Small intestine (tissue), 7 donors: ENCODE measurements around the gene ELP2. TPM values are rescaled to one million over a fixed set of nuclear protein-coding genes. Genes with fewer than 3 reads are reported as not detected.

Source experiments
- DNase-seq, 2 donors: peaks; one replicate each; pipeline versions ENCODE4 v3.0.0 to v3.0.0-alpha.2; 2013
- FAIRE-seq: peaks from 2 replicates; lab custom pipeline; 2012; peaks lifted over from hg19 to GRCh38; lab: Jason Lieb, UNC
- H3K27ac ChIP-seq, 3 donors: one replicate each; pipeline ENCODE4 v1.5.1; 2013; ENCODE audit warnings: low read length in 2 of 3, mild to moderate bottlenecking in 2 of 3, control low read depth in 1 of 3, inconsistent platforms in 1 of 3, low read depth in 1 of 3, moderate library complexity in 1 of 3
- H3K27me3 ChIP-seq, 3 donors: one replicate each; pipeline ENCODE4 v1.6.1; 2013; ENCODE audit warnings: low read length in 3 of 3, inconsistent platforms in 1 of 3; ENCODE audit not compliant: control insufficient read depth in 3 of 3, insufficient read depth in 3 of 3
- H3K36me3 ChIP-seq, 3 donors: one replicate each; pipeline ENCODE4 v1.6.1; 2013; ENCODE audit warnings: low read length in 3 of 3, inconsistent platforms in 1 of 3, low read depth in 1 of 3, mild to moderate bottlenecking in 1 of 3, moderate library complexity in 1 of 3; ENCODE audit not compliant: control insufficient read depth in 3 of 3, insufficient read depth in 2 of 3
- H3K4me1 ChIP-seq, 3 donors: one replicate each; pipeline ENCODE4 v1.6.1; 2013; ENCODE audit warnings: low read length in 2 of 3, inconsistent platforms in 1 of 3, low read depth in 1 of 3, mild to moderate bottlenecking in 1 of 3, moderate library complexity in 1 of 3; ENCODE audit not compliant: control insufficient read depth in 3 of 3, insufficient read depth in 2 of 3
- H3K4me3 ChIP-seq, 3 donors: one replicate each; pipeline ENCODE4 v1.5.1; 2013; ENCODE audit warnings: low read length in 3 of 3, control low read depth in 1 of 3, inconsistent platforms in 1 of 3, low read depth in 1 of 3, mild to moderate bottlenecking in 1 of 3, moderate library complexity in 1 of 3
- H3K9me3 ChIP-seq, 2 donors: one replicate each; pipeline ENCODE4 v1.6.1; 2013; ENCODE audit warnings: low read depth in 1 of 2, low read length in 1 of 2; ENCODE audit not compliant: control insufficient read depth in 2 of 2, insufficient read depth in 1 of 2
- WGBS, 3 donors: extraction: QIAGEN DNeasy Blood & Tissue Kit; methylation state at CpG; one replicate each; pipeline ENCODE4 v1.1.7; 2013; 5-methylcytosine and 5-hydroxymethylcytosine counted together
- polyA plus RNA-seq, 4 donors: library from polyadenylated mRNA; stranded (reverse) in 3 of 4; unstranded in 1 of 4; fragments of 200-250 nt in 3 of 4; fragments of 120-200 nt in 1 of 4; gene quantifications; one replicate each; pipeline versions ENCODE4 v1.2.1 to v1.2.3, GENCODE V29; 2013
- donor health status: healthy with polysubstance abuse.
- donor health status: control.
- donor health status: control.
- donor health status: Bipolar disorder and iron deficiency.
- donor health status: healthy.

ELP2 gene
- polyA plus RNA-seq, 4 donors = 30.2 to 93.4 (median 31.7) TPM

GRCh38 chr18:36183033-36183432 is 53.3 kb downstream of the ELP2 start:
- H3K36me3 ChIP-seq = peaks cover 0 to under 1% (median 0%) of the 10 kb centered on the region in 3 donors
- H3K4me1 ChIP-seq = peaks cover 0 to 5% (median 0%) of the 10 kb centered on the region in 3 donors
- no peaks in the 10 kb centered on the region for H3K9me3 ChIP-seq
- H3K27ac ChIP-seq = no peak overlapping the region
- no peak for DNase-seq
- WGBS, 3 donors = 88 to 94% (median 92%) methylated on average over 6 of the region's 6 CpGs
- peaks cover 0 to 11% (median 0%) of the 10 kb centered on the region in 3 donors for H3K27me3 ChIP-seq
- no peak overlapping the region for H3K4me3 ChIP-seq
- FAIRE-seq = no peak

GRCh38 chr18:36183987-36184386 is 54.3 kb downstream of the ELP2 start:
- Histone ChIP-seq H3K27me3 (peaks cover 0 to 19% (median 0%) of the 10 kb centered on the region in 3 donors), H3K27ac (no peak overlapping the region), H3K36me3 (no peaks in the 10 kb centered on the region), H3K9me3 (no peaks in the 10 kb centered on the region), H3K4me1 (peaks cover 0 to 5% (median 0%) of the 10 kb centered on the region in 3 donors), H3K4me3 (no peak overlapping the region)
- WGBS, 3 donors = 82 to 89% (median 84%) methylated on average over 2 of the region's 2 CpGs
- no peak for FAIRE-seq
- DNase-seq = no peak

- 84 to 98% (median 88%) methylated on average over 3 of the region's 3 CpGs for WGBS, 3 donors
- peaks cover 0 to 9% (median 0%) of the 10 kb centered on the region in 3 donors for H3K4me1 ChIP-seq
- FAIRE-seq = no peak
- no peak overlapping the region for H3K27ac ChIP-seq
- no peaks in the 10 kb centered on the region for H3K9me3 ChIP-seq
- DNase-seq = no peak
- H3K27me3 ChIP-seq = peaks cover 0 to 19% (median 0%) of the 10 kb centered on the region in 3 donors
- H3K4me3 ChIP-seq = no peak overlapping the region
- no peaks in the 10 kb centered on the region for H3K36me3 ChIP-seq
These were observed 55.5 kb downstream of the ELP2 start for GRCh38 chr18:36185157-36185556.

- peaks cover 0 to 9% (median 0%) of the 10 kb centered on the region in 3 donors for H3K4me1 ChIP-seq
- WGBS, 3 donors = 73 to 88% (median 82%) methylated on average over 17 to 18 of the region's 18 CpGs
- H3K9me3 ChIP-seq = no peaks in the 10 kb centered on the region
- FAIRE-seq (no peak), DNase-seq (no peak)
- no peaks in the 10 kb centered on the region for H3K36me3 ChIP-seq
- peaks cover 0 to 19% (median 0%) of the 10 kb centered on the region in 3 donors for H3K27me3 ChIP-seq
- peak overlapping the region in 1 of 3 donors; percentile 89 for H3K4me3 ChIP-seq
- no peak overlapping the region for H3K27ac ChIP-seq
These were observed 56.3 kb downstream of the ELP2 start for GRCh38 chr18:36185901-36186460.

- Histone ChIP-seq H3K9me3 (no peaks in the 10 kb centered on the region), H3K4me1 (peaks cover 0 to 9% (median 0%) of the 10 kb centered on the region in 3 donors), H3K27me3 (peaks cover 0 to 19% (median 0%) of the 10 kb centered on the region in 3 donors), H3K27ac (peak overlapping the region in 2 of 3 donors; percentile 67 to 81), H3K4me3 (peak overlapping the region; percentile 55 to 89 (median 80)), H3K36me3 (no peaks in the 10 kb centered on the region)
- peak; percentile 66 for DNase-seq
- no peak for FAIRE-seq
- 4 to 9% (median 7%) methylated on average over 43 to 47 of the region's 47 CpGs for WGBS, 3 donors
These were observed 56.9 kb downstream of the ELP2 start for GRCh38 chr18:36186461-36187192.

GRCh38 chr18:36187193-36187825 is 57.6 kb downstream of the ELP2 start, which contains the start of gene MOCOS:
Gene MOCOS (plus strand): TSS chr18:36187497. CDS start chr18:36187540, 43 bp downstream.
- Histone ChIP-seq H3K27ac (peak within 1 kb of the TSS in 2 of 3 donors; percentile 81 to 95), H3K9me3 (no peaks in the 10 kb centered on the region), H3K36me3 (no peaks in the 10 kb centered on the region), H3K27me3 (peaks cover 0 to 19% (median 0%) of the 10 kb centered on the region in 3 donors), H3K4me3 (peak within 1 kb of the TSS; percentile 55 to 89 (median 80)), H3K4me1 (peaks cover 0 to 9% (median 0%) of the 10 kb centered on the region in 3 donors)
- DNase-seq (peak; percentile 91 to 92), FAIRE-seq (no peak)
- 0% methylated on average over 44 to 66 of the region's 66 CpGs for WGBS, 3 donors

- FAIRE-seq (no peak), DNase-seq (peak; percentile 22 to 90)
- Histone ChIP-seq H3K4me1 (peaks cover 0 to 9% (median 0%) of the 10 kb centered on the region in 3 donors), H3K27me3 (peaks cover 0 to 19% (median 0%) of the 10 kb centered on the region in 3 donors), H3K9me3 (no peaks in the 10 kb centered on the region), H3K4me3 (peak overlapping the region; percentile 55 to 89 (median 80)), H3K27ac (peak overlapping the region in 2 of 3 donors; percentile 81 to 95), H3K36me3 (no peaks in the 10 kb centered on the region)
- WGBS, 3 donors = 14 to 31% (median 22%) methylated on average over 39 to 43 of the region's 43 CpGs
These were observed 58.4 kb downstream of the ELP2 start for GRCh38 chr18:36187826-36188721.
